Fibroblast of pulmonary artery (primary cell): ENCODE results near the gene TBX2.

Experiments
- DNase-seq: peaks from one replicate; pipeline ENCODE4 v3.0.0-alpha.2; 2010; ENCODE audit warnings: low read depth
- H3K4me3 ChIP-seq: replicated peaks from 2 replicates; pipeline ENCODE4 v1.5.1; 2011; ENCODE audit warnings: low read depth, mild to moderate bottlenecking, control low read depth, low read length, moderate library complexity
- TF ChIP-seq, protein P1 (sequence below): IDR thresholded peaks from 2 replicates; pipeline ENCODE4 v1.5.1; 2011; ENCODE audit warnings: mild to moderate bottlenecking, control low read depth, low read length, inconsistent platforms; ENCODE audit errors: missing control alignments

Gene TBX2

DNA sequence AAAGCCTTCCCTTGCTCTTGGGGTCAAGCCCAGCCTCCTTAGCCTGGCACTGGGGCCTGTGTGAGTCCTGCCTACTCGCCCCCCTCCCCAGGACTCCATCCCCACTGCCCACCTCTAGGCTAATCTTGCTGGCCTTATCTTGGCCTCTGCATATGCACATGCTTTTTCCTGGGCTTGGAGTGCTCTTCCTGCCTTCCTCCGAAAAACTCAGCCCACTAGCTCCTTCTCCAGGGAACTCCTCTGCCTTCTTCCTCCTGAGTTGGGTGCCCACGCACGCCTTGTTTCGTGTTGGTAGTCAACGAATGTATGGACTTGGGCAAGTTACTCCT lies 16.5 kb downstream of the TBX2 start:
- H3K4me3 ChIP-seq, result no peak overlapping the region
- TF ChIP-seq, protein P1, sequence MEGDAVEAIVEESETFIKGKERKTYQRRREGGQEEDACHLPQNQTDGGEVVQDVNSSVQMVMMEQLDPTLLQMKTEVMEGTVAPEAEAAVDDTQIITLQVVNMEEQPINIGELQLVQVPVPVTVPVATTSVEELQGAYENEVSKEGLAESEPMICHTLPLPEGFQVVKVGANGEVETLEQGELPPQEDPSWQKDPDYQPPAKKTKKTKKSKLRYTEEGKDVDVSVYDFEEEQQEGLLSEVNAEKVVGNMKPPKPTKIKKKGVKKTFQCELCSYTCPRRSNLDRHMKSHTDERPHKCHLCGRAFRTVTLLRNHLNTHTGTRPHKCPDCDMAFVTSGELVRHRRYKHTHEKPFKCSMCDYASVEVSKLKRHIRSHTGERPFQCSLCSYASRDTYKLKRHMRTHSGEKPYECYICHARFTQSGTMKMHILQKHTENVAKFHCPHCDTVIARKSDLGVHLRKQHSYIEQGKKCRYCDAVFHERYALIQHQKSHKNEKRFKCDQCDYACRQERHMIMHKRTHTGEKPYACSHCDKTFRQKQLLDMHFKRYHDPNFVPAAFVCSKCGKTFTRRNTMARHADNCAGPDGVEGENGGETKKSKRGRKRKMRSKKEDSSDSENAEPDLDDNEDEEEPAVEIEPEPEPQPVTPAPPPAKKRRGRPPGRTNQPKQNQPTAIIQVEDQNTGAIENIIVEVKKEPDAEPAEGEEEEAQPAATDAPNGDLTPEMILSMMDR, result no peak
- no peak for DNase-seq

DNA sequence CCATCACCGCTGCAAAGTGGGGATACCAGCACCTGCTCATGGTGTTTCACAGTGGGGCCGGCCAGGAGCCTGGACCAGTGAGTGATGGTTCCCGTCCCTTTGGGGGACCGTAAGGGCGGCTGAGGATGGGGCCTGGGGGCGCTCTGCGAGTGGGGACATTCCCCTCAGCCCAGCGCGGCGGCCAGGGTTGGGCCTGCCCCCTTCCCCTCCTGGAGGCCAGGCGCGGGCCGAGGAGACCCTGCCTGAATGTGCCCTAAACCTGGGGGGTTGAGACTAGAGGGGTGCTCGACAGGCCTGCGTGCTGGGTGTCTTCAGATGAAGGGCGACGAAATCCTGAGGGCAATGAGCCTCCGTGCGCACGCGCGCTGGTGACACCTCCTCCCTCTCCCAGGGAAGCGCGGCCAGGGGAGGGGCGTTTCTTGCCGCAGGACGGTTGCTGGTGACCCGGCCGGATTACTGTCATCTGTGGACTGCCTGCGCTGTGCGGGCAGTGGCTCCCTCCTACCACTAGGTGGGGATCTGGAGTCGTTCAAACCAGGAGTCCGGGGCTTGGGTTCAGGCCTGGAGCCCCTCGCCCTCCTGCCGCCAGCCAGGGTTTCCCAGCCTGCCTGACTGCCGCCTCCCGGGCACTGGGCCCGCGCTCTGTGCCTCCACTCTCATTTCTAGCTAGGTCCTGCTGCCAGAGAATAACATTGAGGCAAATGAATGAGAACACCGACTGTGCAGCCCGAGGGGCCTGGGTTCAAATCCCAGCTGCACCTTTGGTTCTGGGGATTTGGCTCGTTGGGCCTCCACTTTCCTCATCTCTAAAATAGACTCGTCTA lies 17.1 kb downstream of the TBX2 start:
- TF ChIP-seq, protein P1, result peak; percentile 90

DNA sequence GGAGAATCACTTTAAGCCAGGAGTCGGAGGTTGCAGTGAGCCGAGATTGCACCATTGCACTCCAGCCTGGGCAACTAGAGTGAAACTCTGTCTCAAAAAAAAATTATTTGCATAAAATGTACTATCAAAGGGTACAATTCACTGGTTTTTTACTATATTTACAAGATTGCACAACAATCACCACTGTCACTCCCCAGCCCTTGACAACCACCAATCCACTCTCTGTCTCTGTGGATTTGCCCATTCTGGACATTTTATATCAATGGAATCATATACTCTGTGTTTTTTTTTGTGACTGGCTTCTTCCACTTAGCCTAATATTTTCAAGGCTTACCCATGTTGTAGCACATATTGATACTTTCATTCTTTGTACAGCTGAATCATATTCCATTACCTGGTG lies 18.8 kb downstream of the TBX2 start:
- TF ChIP-seq, protein P1, result no peak
- no peak for DNase-seq
- no peak overlapping the region for H3K4me3 ChIP-seq

More for the DNA sequence above, 17.1 kb downstream of the TBX2 start:
- peak; percentile 87 for DNase-seq
- peak overlapping the region; percentile 22 for H3K4me3 ChIP-seq

DNA sequence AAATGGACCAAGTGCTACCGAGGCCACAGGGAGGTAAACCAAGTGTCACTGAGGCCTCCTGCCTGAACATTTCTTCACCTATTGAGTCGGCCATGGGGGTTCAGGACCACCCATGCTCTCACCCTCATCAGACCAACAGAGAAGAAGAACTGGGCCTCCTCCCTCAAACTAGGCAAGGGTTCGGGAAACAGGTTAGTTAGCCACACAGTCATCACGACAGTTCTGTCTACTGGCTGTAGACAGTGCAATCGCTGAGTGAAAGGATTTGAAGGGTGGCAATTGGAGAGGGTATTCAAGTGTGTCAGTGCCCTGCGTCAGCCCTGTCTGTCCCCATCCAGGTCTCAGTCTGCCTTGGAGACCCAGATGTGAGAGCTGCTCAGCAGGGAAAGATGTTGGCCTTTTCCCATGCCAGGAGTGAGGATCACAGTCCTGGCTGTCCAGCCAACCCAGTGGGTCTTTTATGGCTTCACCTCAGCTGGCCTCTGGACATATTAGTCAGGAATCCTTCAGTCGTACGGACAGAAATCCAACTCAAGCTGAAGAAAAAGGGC lies 19.9 kb downstream of the TBX2 start:
- DNase-seq, result no peak
- TF ChIP-seq, protein P1, result no peak
- no peak overlapping the region for H3K4me3 ChIP-seq

DNA sequence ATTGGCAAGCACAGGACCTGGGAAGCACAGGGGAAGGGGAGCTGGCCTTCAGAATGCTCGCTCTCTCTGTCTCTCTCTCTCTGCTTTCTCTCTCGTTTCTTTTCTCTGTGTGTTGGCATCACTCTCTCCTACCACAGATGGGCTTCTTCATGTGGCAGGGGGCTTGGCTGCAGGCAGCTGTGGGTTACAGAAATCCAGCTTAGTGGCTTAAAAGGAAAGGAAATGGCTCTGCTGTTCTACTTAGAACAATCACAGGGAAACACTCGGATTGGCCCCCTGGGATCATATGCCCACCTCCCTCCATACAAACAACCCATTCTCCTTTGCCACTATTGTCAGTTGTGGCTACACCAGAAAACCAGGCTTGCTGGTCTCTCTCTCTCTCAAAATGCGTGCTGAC lies 20.4 kb downstream of the TBX2 start:
- TF ChIP-seq, protein P1, result no peak
- no peak overlapping the region for H3K4me3 ChIP-seq
- no peak for DNase-seq

DNA sequence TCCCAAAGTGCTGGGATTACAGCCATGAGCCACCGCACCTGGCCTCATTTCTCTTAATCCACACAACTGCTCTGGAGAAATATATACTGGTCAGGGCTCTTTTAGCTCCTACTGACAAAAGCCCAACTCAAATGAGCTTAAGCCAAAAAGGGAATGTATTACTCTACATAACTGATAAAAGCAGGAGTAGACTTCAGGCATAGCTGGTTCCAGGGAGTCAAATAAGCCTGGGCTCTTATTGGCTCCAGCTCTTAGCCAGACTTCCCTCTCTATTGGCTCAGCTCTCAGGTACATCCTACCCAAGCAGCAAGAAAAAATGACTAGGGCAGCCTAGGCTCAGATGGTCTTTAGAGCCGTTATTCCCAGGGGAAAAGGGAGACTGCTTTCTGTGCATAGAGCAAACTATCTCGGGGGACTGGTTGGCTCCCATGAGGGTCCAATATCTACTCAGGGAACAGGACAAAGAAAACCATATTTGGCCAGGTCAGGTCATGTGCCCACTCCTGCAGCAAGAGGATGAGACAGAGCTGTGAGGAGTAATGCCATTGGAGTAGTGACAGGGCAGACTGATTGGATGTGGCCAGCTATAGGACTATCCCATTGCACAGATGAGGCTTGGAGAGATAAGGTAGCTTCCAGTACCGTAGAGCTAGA lies 21.2 kb downstream of the TBX2 start:
- no peak for DNase-seq
- no peak overlapping the region for H3K4me3 ChIP-seq
- TF ChIP-seq, protein P1, result no peak
